Putamen (tissue), 1 donor: ENCODE measurements around the gene DOK7.

ENCODE experiments used
- DNase-seq: peaks from one replicate; pipeline ENCODE4 v3.0.0-alpha.2; 2016; ENCODE audit warnings: low spot score

DOK7 gene

DNA sequence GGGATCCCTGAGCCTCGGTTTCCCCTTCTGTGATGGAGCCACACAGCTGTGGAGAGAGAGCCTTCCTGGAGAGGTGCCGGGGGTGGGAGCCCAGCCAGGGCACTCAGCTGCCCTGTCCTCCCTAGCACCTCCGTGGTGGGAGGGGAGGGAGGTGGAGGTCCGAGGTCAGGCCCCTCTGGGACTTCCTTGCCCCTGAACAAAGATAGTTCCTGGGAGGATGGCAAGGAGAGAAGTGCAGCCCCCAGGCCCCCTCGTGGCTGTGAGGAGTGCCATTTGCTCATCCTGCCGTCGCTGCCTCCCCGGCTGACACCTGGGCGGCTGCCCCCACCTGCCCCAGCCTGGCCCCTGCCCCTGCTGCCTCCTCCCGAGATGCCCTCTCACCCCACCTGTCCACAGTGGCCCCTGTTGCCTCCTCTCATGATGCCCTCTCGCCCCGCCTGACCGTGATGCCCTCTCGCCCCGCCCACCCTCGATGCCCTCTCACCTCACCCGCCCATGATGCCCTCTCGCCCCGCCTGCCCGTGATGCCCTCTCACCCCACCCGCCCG lies 12.7 kb downstream of the DOK7 start:
- no peak for DNase-seq

DNA sequence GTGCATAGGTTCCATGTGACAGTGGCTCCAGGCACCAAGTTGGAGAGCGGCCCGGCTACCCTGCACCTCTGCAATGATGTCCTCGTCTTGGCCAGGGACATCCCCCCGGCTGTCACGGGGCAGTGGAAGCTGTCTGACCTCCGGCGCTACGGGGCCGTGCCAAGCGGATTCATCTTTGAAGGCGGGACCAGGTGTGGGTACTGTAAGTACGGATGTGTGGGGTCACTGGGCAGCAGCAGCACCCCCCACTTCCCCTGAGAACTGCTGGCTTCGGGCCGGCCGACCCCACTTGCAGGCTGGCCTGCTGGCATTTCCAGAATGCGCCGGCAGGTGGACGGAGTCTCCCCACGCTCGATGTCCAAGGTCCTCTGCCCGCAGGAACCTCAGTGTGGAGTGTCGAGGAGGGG lies 13.2 kb downstream of the DOK7 start:
- DNase-seq: no peak

DNA sequence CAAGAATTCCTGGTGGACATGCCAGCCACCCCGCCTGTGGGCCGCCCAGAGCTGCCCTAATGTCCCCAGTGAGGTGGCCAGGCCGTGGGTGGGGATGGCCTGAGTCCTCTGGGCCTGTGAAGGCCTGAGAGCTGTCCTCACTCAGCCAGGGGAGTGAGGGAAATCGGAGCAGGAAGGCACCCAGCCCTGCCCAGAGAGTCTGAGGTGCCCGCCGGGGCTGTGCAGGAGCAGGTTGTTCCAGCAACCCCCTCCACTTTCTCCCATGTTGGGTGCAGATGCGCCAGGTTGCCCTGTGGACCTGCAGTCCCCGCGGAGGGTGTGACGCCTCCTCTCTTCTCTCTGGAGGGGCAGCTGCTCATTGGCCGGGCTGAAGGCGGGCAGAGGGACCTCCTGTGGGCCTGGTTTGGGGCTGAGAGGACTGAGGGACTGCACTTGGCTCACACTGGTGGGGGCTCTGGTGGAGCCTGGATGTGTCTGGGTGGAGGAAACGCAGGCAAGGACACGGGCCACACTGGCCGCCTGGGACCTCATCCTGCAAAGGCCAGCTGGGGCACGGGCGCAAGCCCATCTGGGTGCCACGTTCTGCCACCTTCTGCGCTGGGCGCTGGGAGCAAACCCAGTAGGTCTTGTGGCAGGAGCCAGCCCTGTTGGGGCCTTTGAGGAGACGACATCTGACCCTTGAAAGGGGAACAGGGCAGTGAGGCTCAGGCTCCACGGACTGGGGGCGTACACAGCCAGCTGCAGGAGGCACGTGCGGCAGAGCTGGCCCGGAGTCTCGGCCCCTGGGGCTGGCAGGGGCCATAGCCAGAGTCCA lies 14.0 kb downstream of the DOK7 start:
- no peak for DNase-seq

DNA sequence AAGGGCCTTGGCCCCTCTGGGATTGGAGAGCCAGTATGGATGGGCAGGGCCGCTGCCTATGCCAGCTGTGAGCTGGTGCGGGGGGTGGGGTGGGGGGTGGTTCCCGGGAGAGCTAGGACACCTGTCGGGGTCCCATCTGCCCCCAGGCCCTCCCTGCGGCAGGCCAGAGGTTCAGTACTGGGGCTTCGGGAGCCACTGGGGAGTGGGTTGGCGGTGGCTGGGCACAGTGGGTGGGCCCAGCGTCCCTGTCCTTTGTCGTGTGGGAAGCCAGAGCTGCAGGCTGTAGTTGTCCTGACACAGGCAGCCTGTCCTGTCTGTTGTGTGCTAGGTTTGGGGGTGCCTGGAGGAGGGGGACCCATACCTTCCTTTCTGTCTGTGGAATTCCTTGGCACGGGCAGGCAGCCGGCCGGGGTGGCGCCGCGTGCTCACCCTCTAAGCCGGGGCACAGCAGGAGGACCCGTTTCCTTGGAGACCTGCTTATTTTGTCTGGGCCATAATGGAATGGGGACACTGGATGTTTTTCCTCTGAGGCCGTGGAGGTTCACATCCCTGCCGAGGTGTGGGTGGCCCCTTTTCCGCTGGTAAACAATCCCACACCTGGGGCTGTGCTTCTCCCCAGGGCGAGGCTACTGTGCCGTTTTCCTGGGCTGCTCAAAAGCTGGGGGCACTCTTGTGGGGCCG lies 14.8 kb downstream of the DOK7 start:
- DNase-seq: no peak

DNA sequence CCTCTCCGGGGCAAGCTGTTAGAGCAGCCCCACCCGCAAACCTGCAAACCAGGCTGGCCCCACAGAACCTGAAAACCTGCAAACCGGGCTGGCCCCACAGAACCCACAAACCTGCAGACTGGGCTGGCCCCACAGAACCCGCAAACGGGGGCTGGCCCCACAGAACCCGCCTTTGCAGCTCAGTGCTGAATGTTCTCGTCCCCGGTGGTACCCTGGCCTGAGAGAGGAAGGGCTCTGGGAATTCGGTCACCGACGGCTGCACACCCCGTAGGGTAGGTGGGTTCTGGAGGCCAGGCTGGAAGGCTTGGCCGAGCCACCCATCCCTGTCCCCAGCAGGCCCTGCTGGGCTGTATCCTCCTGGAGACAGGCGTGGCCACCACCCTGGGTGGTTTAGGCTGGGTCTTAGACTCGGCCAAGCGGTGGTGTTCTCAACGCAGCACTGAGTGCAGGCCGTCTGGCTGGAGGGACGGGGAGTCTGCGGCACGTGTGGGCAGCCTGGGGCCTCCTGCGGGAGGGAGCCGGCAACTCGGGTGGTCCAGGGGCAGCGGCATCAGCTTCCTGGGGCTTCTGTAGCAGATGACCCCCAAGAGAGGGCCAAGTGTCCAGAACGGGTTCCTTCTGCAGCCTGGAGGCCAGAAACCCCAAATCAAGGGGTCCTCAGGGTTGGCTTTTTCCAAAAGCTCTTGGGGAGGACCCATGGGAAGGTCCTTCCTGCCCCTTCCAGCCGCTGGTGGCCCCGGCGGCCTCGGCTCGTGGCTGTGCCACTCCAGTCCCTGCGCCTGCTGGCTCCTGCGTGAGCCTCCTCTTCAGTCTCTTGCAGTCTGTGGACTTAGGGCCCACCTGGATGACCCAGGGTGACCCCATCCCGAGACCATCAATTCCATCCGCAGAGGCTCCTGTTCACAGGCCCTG lies 15.6 kb downstream of the DOK7 start:
- no peak for DNase-seq

DNA sequence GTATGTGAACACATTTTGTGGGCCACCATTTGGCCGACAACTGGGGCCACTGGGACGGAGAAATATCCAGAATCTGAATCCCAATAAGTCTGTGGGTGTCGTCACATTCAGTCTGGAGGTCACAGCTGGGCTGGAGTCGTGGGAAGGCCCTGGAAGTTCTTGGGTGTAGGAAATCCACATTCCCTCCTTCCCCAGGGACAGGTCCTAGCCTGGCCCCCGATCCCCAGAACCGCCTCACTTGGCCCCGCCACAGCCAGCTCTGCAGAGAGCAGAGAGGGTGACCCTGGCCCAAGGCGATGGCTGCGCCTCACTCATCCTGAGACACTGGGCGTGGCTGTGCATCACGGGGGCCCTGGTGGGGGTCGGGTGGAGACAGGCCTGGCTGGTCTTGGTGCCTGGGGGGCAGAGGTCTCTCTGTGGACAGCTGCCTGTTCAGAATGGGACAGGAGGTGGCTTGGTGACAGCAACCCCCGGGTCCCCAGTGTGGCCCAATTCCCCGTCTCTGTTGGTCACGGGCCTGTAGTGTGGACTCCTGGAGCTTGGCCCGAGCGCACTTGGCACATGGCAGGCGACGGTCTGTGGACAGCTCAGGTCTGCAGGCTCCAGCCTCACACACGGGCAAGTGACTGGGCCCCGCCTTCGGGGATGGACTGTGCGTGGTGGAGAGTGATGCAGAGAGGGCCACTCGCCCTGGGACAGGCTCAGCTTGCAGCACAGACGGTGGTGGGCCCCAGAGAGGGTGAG lies 16.4 kb downstream of the DOK7 start:
- DNase-seq: no peak

DNA sequence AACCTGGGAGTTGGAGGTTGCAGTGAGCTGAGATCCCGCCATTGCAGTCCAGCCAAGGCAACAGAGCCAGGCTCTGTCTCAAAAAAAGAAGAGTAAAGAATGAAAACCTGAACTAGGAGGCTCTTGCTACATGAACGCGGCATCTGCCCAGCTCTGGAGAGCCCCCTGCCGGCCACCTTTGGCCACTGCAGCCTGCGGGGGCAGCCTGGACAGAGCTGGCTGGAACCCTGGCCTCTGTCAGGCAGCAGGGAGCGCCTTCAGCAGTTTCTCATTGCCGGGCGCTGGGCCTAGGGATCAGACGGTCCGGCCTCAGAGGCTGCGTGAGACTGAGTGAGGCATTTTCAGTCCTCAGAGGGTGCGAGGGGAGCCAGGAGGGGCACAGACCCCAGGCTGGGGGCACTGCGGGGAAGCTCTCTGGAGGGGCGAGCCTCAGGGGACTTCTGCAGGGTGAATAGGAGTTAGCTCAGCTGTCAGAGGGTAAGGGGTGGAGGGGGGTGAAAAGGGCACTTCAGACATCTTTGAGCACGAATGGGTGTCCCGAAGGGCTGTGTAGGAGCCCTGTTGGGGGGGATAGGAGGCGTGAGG lies 17.5 kb downstream of the DOK7 start:
- no peak for DNase-seq

DNA sequence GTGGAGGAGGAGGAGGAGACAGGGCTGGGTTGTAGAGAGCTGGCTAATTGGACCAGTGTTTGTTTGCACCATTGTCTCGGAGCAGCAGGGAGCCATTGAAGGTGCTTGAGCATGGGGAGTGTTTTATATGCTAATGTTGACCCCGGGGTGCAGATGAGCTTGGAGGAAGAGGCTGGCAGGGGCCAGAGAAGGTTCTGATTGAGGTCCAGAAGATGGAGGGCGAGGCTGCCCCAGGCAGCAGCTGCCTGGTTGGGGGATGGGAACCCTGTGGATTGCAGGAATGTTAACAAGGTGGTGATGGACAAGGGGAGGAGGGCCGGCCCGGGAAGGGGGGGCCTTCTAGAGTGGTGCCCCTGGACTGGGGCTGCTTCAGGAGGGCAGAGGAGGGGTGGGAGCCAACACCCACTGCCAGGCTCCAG lies 18.0 kb downstream of the DOK7 start:
- no peak for DNase-seq

DNA sequence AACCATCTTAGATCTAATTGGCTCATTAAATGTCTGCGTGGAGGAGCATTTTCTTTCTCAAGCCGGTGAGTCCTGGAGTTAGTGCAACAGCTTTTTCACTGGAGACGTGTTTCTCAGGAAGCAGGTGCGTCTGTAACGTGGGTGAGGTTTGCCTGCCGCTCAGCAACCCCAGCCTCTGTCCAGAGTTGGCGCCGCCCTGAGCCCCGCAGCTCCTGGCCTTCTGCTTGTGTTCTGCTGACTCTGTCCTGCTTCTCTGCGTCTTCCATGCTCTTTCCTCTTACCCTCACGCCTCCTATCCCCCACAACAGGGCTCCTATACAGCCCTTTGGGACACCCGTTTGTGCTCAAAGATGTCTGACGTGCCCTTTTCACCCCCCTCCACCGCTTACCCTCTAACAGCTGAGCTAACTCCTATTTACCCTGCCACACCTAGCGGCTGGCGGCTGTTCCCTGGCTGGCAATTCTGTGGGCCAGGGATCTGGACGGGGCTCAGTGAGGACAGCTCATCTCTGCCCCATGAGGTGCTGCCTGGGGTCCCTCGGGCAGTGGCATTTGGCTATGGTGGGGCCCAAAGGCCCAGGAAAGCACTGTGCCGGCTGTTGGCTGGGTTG lies 18.8 kb downstream of the DOK7 start:
- no peak for DNase-seq

DNA sequence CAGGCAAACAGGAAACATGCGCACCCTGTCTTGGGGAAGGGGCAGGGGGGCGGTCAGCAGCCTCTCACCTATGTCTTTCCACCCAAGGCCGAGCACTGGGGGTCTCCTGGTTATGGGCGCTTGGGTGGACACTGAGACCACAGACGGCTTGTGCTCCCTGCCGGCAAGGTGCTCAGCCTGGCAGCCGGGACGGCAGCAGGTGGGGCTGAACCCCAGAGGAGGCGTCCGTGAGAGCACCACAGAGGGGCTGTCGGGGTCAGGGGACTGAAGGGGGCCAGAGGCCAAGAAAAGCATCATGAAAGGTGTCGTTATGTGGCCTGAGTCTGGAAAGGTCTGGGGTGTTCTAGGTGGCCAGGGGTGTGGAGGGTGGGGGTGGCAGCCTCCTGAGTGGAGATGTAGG lies 19.6 kb downstream of the DOK7 start:
- DNase-seq: no peak

DNA sequence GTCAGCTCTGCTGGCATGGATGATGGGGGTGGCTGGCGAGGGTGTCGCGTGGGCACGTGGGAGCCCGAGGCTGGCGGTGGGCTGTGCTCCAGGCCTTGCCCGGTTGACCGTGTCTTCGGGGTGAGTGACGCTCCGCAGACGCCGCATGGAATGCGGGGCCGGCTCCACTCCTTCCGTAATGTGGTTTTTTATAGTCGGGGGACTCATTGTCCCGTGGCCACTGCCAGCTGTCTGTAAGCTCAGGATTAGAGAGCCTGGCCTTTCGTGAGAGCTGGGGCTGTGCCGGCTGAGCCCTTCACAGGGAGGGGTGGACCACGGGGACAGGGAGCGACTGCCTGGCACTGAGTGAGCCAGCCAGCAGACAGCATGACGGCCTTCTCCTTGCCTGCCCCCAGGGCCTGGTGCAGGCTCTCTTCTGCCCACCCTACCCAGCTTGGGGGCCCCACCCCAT lies 20.4 kb downstream of the DOK7 start:
- DNase-seq: no peak

DNA sequence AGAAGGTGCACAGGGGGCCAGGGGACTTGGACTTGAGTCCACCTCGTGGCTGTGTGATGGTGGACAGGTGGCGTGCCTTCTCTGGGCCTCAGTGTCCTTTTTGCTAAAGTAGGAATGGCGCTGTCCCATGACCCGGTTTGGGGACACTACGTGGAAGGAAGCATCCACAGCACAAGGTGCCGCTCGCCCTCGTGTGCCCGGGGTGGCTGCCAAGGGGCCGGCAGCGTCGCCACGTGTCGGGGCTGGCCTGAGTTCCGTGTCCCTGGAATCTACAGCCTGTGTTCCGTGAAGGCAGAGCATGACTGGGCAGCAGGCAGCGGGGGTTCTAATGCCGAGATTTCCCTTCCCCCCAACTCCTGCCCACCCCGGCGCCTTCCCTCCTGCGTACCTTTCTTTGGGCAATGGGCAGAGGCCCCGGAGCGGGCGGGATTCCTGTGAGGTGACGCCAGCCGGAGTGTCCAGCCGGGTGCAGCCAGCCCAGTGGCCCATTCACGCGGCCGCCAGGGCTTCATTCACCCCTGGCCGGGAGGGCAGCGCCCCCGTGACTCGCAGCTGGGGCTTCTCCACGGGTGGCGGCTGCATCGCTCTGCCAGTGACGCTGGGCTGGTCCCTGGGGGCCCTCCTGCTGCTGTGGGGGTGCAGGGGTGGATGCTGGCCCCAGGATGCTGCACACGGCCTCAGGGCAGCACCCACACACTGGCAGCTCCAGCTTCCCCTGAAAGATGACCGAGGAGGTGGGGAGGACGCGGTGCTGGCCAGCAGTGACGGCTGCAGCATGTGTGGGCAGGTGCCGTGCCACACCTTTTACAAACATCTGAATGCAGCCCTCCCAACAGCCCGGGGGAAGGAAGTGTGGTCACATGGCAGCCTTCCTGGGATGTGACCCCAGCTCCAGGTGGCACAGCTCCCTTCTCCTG lies 21.2 kb downstream of the DOK7 start:
- DNase-seq: no peak

DNA sequence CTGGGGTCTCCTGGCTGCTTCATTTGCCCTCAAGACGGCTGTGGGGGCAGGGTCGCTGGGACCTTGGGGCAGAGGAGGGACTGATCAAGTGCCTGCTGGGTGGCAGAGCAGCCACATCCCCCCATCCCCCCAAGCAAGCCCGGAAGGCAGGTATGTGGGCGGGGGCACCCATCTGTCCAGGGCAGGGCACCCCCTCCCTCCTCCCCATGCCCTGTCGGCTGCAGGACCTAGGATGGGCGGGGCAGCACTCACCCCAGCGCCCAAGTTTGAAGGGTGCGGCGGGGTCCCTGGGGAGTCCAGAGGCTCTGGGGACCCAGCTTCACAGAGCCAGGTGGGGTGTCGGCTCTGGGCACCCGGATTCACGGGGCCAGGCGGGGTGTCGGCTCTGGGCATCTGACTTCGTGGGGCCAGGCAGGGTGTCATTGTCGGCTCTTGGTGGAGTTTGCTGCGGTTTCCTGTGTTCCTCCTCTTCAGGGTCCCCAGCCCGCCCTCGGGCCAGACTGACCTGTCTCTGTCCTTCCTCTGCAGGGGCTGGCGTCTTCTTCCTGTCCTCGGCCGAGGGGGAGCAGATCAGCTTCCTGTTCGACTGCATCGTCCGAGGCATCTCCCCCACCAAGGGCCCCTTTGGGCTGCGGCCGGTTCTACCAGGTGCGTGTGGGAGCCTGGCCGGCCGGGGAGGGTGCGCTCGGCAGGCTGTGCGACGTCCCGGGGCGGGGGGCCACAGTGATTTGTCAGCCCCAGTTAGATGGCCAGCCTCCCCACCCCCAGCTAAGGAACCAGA lies 22.1 kb downstream of the DOK7 start:
- DNase-seq: no peak

DNA sequence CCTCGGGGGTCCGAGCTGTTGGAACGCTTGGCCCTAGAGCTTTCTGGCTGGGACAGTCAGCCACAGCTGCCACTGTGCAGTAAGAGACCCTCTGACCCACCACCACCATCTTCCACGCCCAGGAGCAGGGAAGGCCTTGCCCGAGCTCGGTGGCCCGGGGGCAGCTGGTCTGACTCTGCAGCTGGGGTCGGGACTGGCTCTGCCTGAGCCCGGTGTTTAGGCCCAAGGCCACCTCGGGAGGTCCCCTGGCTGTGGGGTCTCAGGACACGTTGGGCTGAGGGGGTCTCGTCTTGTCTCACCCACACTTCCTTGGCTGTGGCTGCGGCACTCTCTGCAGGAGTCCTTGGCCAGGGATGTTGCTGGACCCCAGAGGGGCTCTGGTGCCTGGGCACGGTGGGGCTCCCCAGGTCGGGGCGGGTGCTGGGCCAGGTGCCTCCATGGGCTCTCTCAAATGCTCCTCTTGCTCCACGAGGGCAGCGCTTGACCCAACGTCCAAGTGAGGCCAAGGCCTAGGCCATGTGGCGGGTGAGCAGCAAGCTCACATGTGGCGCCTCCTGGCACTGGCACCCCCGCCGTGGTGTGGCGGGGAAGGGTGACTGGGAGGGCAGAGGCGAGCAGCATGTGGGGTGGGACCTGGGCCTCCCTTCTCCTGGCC lies 22.9 kb downstream of the DOK7 start:
- no peak for DNase-seq

DNA sequence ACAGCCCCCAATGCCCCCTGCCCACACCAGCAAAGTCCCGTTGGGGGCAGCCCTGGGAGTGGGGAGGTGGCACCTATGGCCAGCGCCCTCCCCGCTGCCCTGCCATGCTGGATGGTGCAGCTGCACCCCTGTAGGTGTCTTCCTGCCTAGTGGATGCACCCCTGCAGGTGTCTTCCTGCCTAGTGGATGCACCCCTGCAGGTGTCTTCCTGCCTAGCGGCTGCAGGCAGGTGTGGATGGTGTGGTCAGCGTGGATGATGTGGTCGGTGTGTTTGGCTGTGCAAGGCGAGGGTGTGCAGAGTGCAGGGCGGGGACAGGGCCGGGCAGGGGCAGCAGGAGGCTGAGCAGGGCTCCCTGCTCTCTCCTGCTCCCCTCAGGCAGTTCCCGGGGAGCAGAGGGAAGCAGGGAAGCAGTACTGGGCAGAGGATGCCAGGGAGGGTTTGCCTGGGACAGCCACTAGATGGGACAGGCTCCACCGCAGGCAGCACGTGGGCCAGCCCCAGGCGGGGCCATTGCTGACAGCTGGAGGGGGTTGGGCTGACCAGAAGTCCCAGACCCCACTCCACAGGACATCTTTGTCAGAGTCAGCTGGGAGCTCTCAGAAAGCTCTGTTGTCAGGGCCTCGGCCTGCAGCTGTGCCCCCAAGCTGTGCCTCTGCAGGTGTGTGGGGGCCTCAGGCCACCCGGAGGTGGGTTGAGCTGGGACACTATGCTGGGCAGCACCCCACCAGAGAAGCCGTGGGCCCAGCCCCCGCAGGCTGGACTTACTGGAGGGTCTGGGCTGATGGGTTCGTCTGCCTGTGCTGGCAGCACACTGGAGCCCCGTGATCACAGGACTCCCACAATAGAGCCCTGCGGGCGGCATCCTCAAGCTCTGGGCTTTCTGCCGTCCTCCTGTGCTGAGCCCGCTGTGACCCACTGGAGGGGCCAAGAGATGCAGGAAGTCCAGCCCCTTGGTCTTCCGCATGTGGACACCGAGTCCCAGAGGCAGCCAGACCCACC lies 23.7 kb downstream of the DOK7 start:
- DNase-seq: no peak

DNA sequence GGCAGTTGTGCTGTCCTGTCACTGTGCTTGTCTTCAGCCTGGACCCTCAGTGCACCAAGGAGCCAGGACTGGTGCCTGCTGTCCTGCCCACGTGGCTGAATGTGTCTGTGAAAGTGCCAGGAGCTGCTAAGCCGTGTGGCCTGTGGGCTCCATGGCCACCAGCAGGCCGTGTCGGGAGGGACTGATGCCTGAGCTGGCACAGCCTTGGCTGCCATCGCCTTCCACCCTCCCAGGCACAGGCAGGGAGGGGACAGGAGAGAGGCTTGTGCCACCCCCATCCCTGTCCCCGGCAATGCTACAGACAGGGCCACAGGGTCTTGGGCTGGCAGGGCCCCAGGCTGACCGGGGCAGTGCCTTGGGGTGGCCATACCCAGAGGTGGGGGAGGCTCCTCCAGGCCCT lies 24.8 kb downstream of the DOK7 start:
- no peak for DNase-seq

DNA sequence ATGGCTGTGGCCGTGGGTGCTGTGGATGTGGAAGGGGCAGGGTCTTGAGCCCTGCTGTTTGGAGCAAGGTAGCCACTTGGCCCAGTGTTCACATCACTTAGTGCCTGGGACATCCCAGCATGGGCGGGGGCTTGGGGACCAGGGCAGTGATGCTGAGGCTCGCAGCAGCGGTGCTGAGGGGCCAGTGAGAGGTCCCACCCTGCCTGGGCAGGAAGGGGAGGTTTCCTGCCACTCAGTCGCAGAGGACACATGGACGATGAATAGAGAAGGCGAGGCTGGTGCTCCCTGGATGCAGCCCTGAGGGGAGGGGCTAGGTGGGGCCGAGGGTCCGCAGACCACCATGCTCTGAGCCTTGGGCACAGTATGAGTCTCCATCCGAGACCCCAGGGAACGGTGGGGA lies 25.7 kb downstream of the DOK7 start:
- no peak for DNase-seq
